Activated CD8-positive, alpha-beta T cell treated with anti-CD3 and anti-CD28 coated beads for 36 hours (primary cell): ENCODE measurements around the gene HGS. TPM values are rescaled to one million over a fixed set of nuclear protein-coding genes. Genes with fewer than 3 reads are reported as not detected.
"Not testable (repeated sequence)": the region's sequence is repeated elsewhere in the genome, so short reads cannot be mapped to it uniquely, and the experiment has no call there.

Experiments used
- ATAC-seq: fragments of 200-7000 bp; cut with Tn5 transposase; one replicate; pipeline ENCODE4 v1.10.0; 2021; ENCODE audit warnings: mild to moderate bottlenecking, moderate library complexity
- CTCF ChIA-PET: fragments of 350-600 bp; sonication (Branson Sonifier 250); formaldehyde crosslinking; loops from one replicate; lab custom pipeline; 2021; ENCODE audit warnings: antibody characterized with exemption; lab: Charles Lee
- POLR2A ChIA-PET: fragments of 350-600 bp; sonication (Branson Sonifier 250); formaldehyde crosslinking; loops from one replicate; lab custom pipeline; 2021; ENCODE audit warnings: antibody characterized with exemption; lab: Charles Lee
- DNase-seq: peaks from one replicate; pipeline ENCODE4 v3.0.0-alpha.2; 2020
- H3K27ac Mint-ChIP-seq: one replicate; pipeline ENCODE4 v1.8.0; 2021; ENCODE audit warnings: mild to moderate bottlenecking, mixed read lengths
- H3K27me3 Mint-ChIP-seq: one replicate; pipeline ENCODE4 v1.8.0; 2021; ENCODE audit warnings: mixed read lengths
- H3K36me3 Mint-ChIP-seq: one replicate; pipeline ENCODE4 v1.8.0; 2021; ENCODE audit warnings: low read depth, mixed read lengths
- H3K4me1 Mint-ChIP-seq: one replicate; pipeline ENCODE4 v1.8.0; 2021; ENCODE audit warnings: low read depth, mixed read lengths
- H3K4me3 Mint-ChIP-seq: one replicate; pipeline ENCODE4 v1.8.0; 2021; ENCODE audit warnings: mild to moderate bottlenecking, moderate library complexity, mixed read lengths
- H3K9me3 Mint-ChIP-seq: one replicate; pipeline ENCODE4 v1.8.0; 2021; ENCODE audit warnings: mixed read lengths
- CTCF ChIP-seq: fragments of 200-600 bp; IDR thresholded peaks from one replicate; pipeline ENCODE4 v1.8.0; 2022; ENCODE audit warnings: antibody characterized with exemption, mild to moderate bottlenecking
- intact Hi-C: fragments of 100-400 bp; cut with micrococcal nuclease; formaldehyde crosslinking; loops from one replicate; pipeline ENCODE4 v1.10.0; 2022
- total RNA-seq, 2 experiments: library from RNA; stranded (reverse); gene quantifications; one replicate each; pipeline ENCODE4 v1.2.3, GENCODE V29; 2021

The HGS gene
- total RNA-seq, 2 experiments from 2014 or later: 98.9 to 113 TPM

- Mint-ChIP-seq H3K4me3 (no peak overlapping the region), H3K4me1 (peaks cover 7% of the 10 kb centered on the region), H3K9me3 (no peaks in the 10 kb centered on the region), H3K27ac (no peak overlapping the region), H3K36me3 (peaks cover 39% of the 10 kb centered on the region), H3K27me3 (no peaks in the 10 kb centered on the region)
- TF ChIP-seq CTCF: no peak
- no peak for ATAC-seq
- DNase-seq: no peak
- intact Hi-C loops: no loop called here
- ChIA-PET CTCF (interaction anchor here (2.5 kb wide), 1 partner anchor 11 kb away, joined by 11 read pairs; the partner anchor contains the start of genes ARL16 and HGS), POLR2A (interaction anchor here (0.6 to 1.2 kb wide), 7 partner anchors 8 to 306 kb away, joined by 3 to 7 read pairs (median 4); partner anchors contain the start of genes ARL16, HGS and MRPL12)
Observed at GRCh38 chr17:81673561-81674258, 10.1 kb upstream of the HGS start.

- CTCF ChIA-PET: interaction anchor here (0.7 to 2.5 kb wide), 7 partner anchors 9 to 38 kb away, joined by 3 to 11 read pairs (median 3); partner anchors contain the start of genes ARL16, HGS and PDE6G
- intact Hi-C loops, H3K4me3 Mint-ChIP-seq, H3K9me3 Mint-ChIP-seq, H3K27ac Mint-ChIP-seq, H3K27me3 Mint-ChIP-seq, H3K4me1 Mint-ChIP-seq, ATAC-seq: not testable (repeated sequence)
- H3K36me3 Mint-ChIP-seq: peaks cover 29% of the 10 kb centered on the region
- peak; percentile 48 for DNase-seq
- POLR2A ChIA-PET: interaction anchor here (1.1 to 2.0 kb wide), 2 partner anchors 9 to 27 kb away, joined by 3 to 7 read pairs; partner anchors contain the start of genes CCDC137 and OXLD1
- TF ChIP-seq CTCF: peak; percentile 70
Observed at GRCh38 chr17:81675515-81676221, 8.1 kb upstream of the HGS start.

- Mint-ChIP-seq H3K4me1 (peaks cover 9% of the 10 kb centered on the region), H3K27ac (no peak overlapping the region), H3K27me3 (no peaks in the 10 kb centered on the region), H3K36me3 (peaks cover 29% of the 10 kb centered on the region), H3K9me3 (no peaks in the 10 kb centered on the region), H3K4me3 (no peak overlapping the region)
- intact Hi-C loops: no loop called here
- POLR2A ChIA-PET: interaction anchor here (0.6 to 2.0 kb wide), 3 partner anchors 9 to 212 kb away, joined by 3 to 7 read pairs (median 4); partner anchors contain the start of genes CCDC137 and OXLD1
- CTCF ChIA-PET: interaction anchor here (1.8 kb wide), 1 partner anchor 25 kb away, joined by 4 read pairs; no protein-coding TSS in a partner anchor
- ATAC-seq (no peak), DNase-seq (no peak)
- TF ChIP-seq CTCF: no peak
Observed at GRCh38 chr17:81676906-81677305, 6.9 kb upstream of the HGS start.

- intact Hi-C loops: no loop called here
- CTCF ChIA-PET: interaction anchor here (1.7 kb wide), 1 partner anchor 17 kb away, joined by 4 read pairs; no protein-coding TSS in a partner anchor
- no peak overlapping the region for H3K27ac Mint-ChIP-seq
Observed at GRCh38 chr17:81680150-81680549, 3.7 kb upstream of the HGS start.

More at GRCh38 chr17:81680150-81680549, 3.7 kb upstream of the HGS start:
- no peak for TF ChIP-seq CTCF
- Mint-ChIP-seq H3K27me3 (no peaks in the 10 kb centered on the region), H3K4me3 (no peak overlapping the region), H3K4me1 (peaks cover 23% of the 10 kb centered on the region), H3K9me3 (no peaks in the 10 kb centered on the region), H3K36me3 (peaks cover 21% of the 10 kb centered on the region)
- ATAC-seq (no peak), DNase-seq (no peak)
- POLR2A ChIA-PET: interaction anchor here (1.3 to 2.1 kb wide), 3 partner anchors 14 to 163 kb away, joined by 3 to 7 read pairs (median 4); partner anchors contain the start of genes CCDC137, MRPL12 and OXLD1
